OCI-LY1 (cell line): ENCODE results near the gene TNFRSF18.

Source experiments
- H2AFZ ChIP-seq: fragments of 200-600 bp; sonication (generic), shearing (Covaris generic); 2 replicates; pipeline ENCODE4 v1.6.0; 2014; ENCODE audit warnings: antibody characterized with exemption, mild to moderate bottlenecking, low read length
- H3F3A ChIP-seq: fragments of 200-600 bp; sonication (generic), shearing (Covaris generic); 2 replicates; pipeline ENCODE4 v1.6.0; 2014; ENCODE audit warnings: mild to moderate bottlenecking, antibody characterized with exemption, low read length, moderate library complexity; ENCODE audit not compliant: insufficient read depth
- H3K27ac ChIP-seq: fragments of 200-600 bp; sonication (generic); 2 replicates; pipeline ENCODE4 v1.5.1; 2014; ENCODE audit warnings: low read length, mixed run types, mild to moderate bottlenecking, low read depth; ENCODE audit not compliant: poor library complexity, severe bottlenecking
- H3K27me3 ChIP-seq: fragments of 200-600 bp; sonication (generic); 2 replicates; pipeline ENCODE4 v1.6.0; 2014; ENCODE audit warnings: antibody characterized with exemption, mild to moderate bottlenecking, low read length, moderate library complexity; ENCODE audit not compliant: insufficient read depth
- H3K36me3 ChIP-seq: fragments of 200-600 bp; sonication (generic); 2 replicates; pipeline ENCODE4 v1.6.1; 2014; ENCODE audit warnings: mild to moderate bottlenecking, antibody characterized with exemption, low read length, moderate library complexity, mixed read lengths; ENCODE audit not compliant: insufficient read depth
- H3K4me1 ChIP-seq: fragments of 200-600 bp; sonication (generic); 2 replicates; pipeline ENCODE4 v1.5.1; 2014; ENCODE audit warnings: mild to moderate bottlenecking, low read length, moderate library complexity; ENCODE audit not compliant: insufficient read depth, severe bottlenecking
- H3K4me2 ChIP-seq: fragments of 200-600 bp; sonication (generic), shearing (Covaris generic); 2 replicates; pipeline ENCODE4 v1.6.1; 2014; ENCODE audit warnings: low read length
- H3K4me3 ChIP-seq: fragments of 200-600 bp; sonication (generic); 2 replicates; pipeline ENCODE4 v1.5.1; 2014; ENCODE audit warnings: low read length, low read depth, mild to moderate bottlenecking, mixed read lengths; ENCODE audit not compliant: poor library complexity, severe bottlenecking
- H3K79me2 ChIP-seq: fragments of 200-600 bp; shearing (Covaris generic); 2 replicates; pipeline ENCODE4 v1.6.1; 2016; ENCODE audit warnings: mixed run types, low read length, mixed read lengths; ENCODE audit not compliant: insufficient read depth
- H3K9ac ChIP-seq: fragments of 200-600 bp; sonication (generic), shearing (Covaris generic); 2 replicates; pipeline ENCODE4 v1.6.1; 2014; ENCODE audit warnings: mild to moderate bottlenecking, low read length, mixed read lengths
- H3K9me2 ChIP-seq: fragments of 200-600 bp; sonication (generic), shearing (Covaris generic); 2 replicates; pipeline ENCODE4 v1.6.1; 2014; ENCODE audit warnings: low read depth, mild to moderate bottlenecking, low read length, mixed read lengths
- H3K9me3 ChIP-seq: fragments of 200-600 bp; shearing (Covaris generic); 2 replicates; pipeline ENCODE4 v1.6.1; 2014; ENCODE audit warnings: low read length, mixed read lengths
- H4K20me1 ChIP-seq: fragments of 200-600 bp; sonication (generic), shearing (Covaris generic); 2 replicates; pipeline ENCODE4 v1.6.0; 2016; ENCODE audit warnings: mild to moderate bottlenecking, low read length; ENCODE audit not compliant: insufficient read depth
- EZH2 ChIP-seq: fragments of 200-600 bp; sonication (generic), shearing (Covaris generic); IDR thresholded peaks from 2 replicates; pipeline ENCODE4 v1.8.0; 2017; ENCODE audit warnings: borderline replicate concordance, mixed run types, mild to moderate bottlenecking, antibody characterized with exemption, low read length, moderate library complexity, mixed read lengths
- TF ChIP-seq, protein P1 (sequence below): fragments of 200-600 bp; sonication (generic), shearing (Covaris generic); IDR thresholded peaks from 2 replicates; pipeline ENCODE4 v1.5.1; 2017; ENCODE audit warnings: mild to moderate bottlenecking, antibody characterized with exemption, low read length, moderate library complexity, mixed read lengths

TNFRSF18 gene

DNA sequence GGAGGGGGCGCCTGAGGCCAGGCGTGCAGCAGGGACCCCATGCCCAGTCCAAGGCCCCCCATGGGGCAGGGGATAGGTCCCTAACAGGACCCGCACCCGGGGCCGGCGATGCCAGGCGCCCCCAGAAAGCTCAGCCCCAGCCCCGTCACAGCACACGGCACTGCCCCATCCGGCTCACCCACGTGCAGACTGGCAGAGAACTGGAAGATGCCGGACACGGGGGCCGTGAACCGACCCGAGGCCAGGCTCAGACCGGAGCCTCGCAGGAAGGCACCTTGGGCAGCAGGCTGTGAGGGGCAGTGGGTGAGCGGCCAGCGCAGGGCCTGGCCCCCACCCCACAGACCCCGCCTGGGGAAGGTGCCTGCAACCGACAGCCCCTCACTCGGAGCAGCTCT lies 36.9 kb upstream of the TNFRSF18 start:
- H3K4me1 ChIP-seq: no peaks in the 10 kb centered on the region
- no peaks in the 10 kb centered on the region for H4K20me1 ChIP-seq
- H3K4me2 ChIP-seq: no peak overlapping the region

DNA sequence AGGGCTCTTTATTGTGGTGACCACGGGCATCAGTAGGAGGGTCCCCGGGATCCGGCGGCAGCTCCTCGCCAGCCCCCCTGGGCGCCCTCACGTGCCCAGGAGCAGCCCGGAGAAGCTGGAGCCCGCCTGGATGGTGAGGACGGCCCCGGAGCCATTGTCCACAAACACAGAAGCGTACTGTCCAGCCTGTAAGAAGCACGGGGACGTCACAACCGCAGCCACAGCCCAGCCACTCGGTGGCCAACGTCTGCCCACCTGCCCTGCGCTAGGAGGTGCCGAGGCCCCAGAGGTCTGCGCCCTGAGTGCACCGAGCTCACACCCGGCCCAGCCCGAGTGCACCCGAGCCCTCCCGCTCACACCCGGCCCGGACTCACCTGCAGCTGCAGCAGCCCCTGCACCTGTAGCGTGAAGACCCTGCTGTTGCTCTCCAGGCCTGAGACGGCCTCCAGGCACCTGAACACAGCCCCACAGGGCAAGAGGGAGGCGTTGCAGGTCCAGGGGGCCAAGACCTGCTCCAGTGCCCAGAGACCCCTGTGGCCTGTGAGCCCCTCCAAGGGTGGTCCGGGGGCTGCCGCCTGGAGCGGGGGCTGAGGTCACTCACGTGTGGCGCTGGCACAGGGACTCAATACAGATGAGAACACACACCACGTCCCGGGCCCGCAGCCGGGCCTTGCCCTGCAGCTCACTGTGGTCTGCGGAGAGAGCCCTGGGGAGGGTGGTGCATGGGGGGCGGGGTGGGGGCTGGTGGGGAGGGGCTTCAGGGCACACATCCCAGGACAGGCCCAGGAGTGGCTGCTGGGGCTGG lies 36.3 kb upstream of the TNFRSF18 start:
- Histone ChIP-seq H3K4me3 (no peak overlapping the region), H3K79me2 (no peaks in the 10 kb centered on the region), H3F3A (no peaks in the 10 kb centered on the region), H4K20me1 (no peaks in the 10 kb centered on the region), H3K9me3 (no peaks in the 10 kb centered on the region), H3K9me2 (no peaks in the 10 kb centered on the region), H3K36me3 (no peaks in the 10 kb centered on the region), H3K4me2 (no peak overlapping the region), H3K9ac (no peak overlapping the region), H3K27me3 (peaks cover 30% of the 10 kb centered on the region; the same call in 1 of the 2 replicates), H3K4me1 (no peaks in the 10 kb centered on the region), H2AFZ (no peak overlapping the region), H3K27ac (no peak overlapping the region)
- TF ChIP-seq, protein P1, sequence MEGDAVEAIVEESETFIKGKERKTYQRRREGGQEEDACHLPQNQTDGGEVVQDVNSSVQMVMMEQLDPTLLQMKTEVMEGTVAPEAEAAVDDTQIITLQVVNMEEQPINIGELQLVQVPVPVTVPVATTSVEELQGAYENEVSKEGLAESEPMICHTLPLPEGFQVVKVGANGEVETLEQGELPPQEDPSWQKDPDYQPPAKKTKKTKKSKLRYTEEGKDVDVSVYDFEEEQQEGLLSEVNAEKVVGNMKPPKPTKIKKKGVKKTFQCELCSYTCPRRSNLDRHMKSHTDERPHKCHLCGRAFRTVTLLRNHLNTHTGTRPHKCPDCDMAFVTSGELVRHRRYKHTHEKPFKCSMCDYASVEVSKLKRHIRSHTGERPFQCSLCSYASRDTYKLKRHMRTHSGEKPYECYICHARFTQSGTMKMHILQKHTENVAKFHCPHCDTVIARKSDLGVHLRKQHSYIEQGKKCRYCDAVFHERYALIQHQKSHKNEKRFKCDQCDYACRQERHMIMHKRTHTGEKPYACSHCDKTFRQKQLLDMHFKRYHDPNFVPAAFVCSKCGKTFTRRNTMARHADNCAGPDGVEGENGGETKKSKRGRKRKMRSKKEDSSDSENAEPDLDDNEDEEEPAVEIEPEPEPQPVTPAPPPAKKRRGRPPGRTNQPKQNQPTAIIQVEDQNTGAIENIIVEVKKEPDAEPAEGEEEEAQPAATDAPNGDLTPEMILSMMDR: no peak
- TF ChIP-seq EZH2: no peak

More for the DNA sequence above, 36.9 kb upstream of the TNFRSF18 start:
- H3K9me3 ChIP-seq: no peaks in the 10 kb centered on the region
- no peak for TF ChIP-seq EZH2
- TF ChIP-seq, protein P1: no peak
- H3K27me3 ChIP-seq: peaks cover 28% of the 10 kb centered on the region; the same call in 1 of the 2 replicates
- no peak overlapping the region for H2AFZ ChIP-seq
- no peak overlapping the region for H3K27ac ChIP-seq
- no peak overlapping the region for H3K9ac ChIP-seq
- H3K4me3 ChIP-seq: no peak overlapping the region
- H3K36me3 ChIP-seq: no peaks in the 10 kb centered on the region
- H3K79me2 ChIP-seq: no peaks in the 10 kb centered on the region
- H3K9me2 ChIP-seq: no peaks in the 10 kb centered on the region
- H3F3A ChIP-seq: no peaks in the 10 kb centered on the region

DNA sequence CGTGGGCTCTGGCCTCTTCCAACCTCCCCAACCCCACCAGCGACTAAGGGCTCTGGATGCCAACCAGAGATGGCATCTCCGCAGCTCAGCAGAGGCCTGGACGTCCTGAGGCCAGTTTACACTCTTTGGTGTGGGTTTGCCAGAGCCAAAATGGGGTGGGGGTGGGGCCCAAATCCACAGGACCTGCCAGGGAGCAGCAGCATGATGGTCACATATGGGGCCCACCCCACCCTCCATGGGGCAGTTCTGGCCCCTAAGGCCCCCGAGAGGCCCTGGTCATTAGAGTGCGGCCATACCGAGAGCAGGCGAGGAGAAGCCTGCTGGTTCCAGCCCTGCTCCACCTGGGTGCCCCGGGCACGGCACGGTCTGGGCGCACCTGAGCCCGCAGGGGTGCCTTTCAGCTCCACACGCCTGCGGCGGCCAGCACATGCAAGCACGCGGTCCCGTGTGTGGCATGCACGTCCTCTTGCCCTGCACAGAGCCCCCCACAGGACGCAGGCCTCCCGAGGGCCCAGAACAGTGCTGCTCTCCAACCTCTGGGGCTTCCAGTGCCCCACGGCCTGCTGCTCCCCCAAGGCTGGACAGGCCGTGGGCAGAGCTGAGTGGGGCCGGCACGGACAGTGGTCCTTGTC lies 35.3 kb upstream of the TNFRSF18 start:
- TF ChIP-seq, protein P1: no peak
- Histone ChIP-seq H3F3A (no peaks in the 10 kb centered on the region), H2AFZ (no peak overlapping the region), H4K20me1 (no peaks in the 10 kb centered on the region), H3K27ac (no peak overlapping the region), H3K9ac (no peak overlapping the region), H3K4me2 (no peak overlapping the region), H3K4me3 (no peak overlapping the region), H3K9me2 (no peaks in the 10 kb centered on the region), H3K9me3 (no peaks in the 10 kb centered on the region), H3K4me1 (no peaks in the 10 kb centered on the region), H3K36me3 (no peaks in the 10 kb centered on the region), H3K79me2 (no peaks in the 10 kb centered on the region), H3K27me3 (peaks cover 27% of the 10 kb centered on the region; the same call in 1 of the 2 replicates)
